A549 (cell line): ENCODE data around the gene ZKSCAN5. TPM values are rescaled to one million over a fixed set of nuclear protein-coding genes. Genes with fewer than 3 reads are reported as not detected.

ENCODE experiments used
- ATAC-seq, 2 experiments: fragments of 200-7000 bp in 1 of 2; fragments of >200 bp in 1 of 2; cut with Nextera tagmentation in 1 of 2; cut with Tn5 transposase in 1 of 2; 3 replicates each; pipeline versions ENCODE4 v1.8.0 to v1.9.1; 2018 to 2020; ENCODE audit warnings: mild to moderate bottlenecking in 1 of 2, moderate library complexity in 1 of 2
- CTCF ChIA-PET: fragments of 300-600 bp; sonication (Branson Sonifier 250); formaldehyde crosslinking; extraction: SDS; loops from one replicate; lab custom pipeline; 2021; ENCODE audit warnings: antibody characterized with exemption, inconsistent platforms; lab: Yijun Ruan, JAX
- POLR2A ChIA-PET: fragments of 350-600 bp; formaldehyde crosslinking; extraction: SDS; loops from one replicate; lab custom pipeline; 2021; ENCODE audit warnings: antibody characterized with exemption, inconsistent platforms; lab: Yijun Ruan, JAX
- DNase-seq, 2 experiments: peaks; one replicate each; pipeline versions ENCODE4 v3.0.0 to v3.0.0-alpha.2; 2011 to 2016; ENCODE audit warnings: low read depth in 1 of 2, low spot score in 1 of 2
- FAIRE-seq: peaks from 2 replicates; lab custom pipeline; 2011; peaks lifted over from hg19 to GRCh38; lab: Jason Lieb, UNC
- H3K27ac ChIP-seq, 2 experiments: fragments of >200 bp; sonication (Bioruptor Twin); formaldehyde crosslinking; 3 replicates each; pipeline ENCODE4 v1.5.1; 2016 to 2017
- H3K4me1 ChIP-seq: fragments of >200 bp; sonication (Bioruptor Twin); formaldehyde crosslinking; 3 replicates; pipeline ENCODE4 v1.6.1; 2016
- H3K4me2 ChIP-seq: fragments of >200 bp; sonication (Bioruptor Twin); formaldehyde crosslinking; 3 replicates; pipeline ENCODE4 v1.6.1; 2016
- H3K4me3 ChIP-seq: fragments of >200 bp; sonication (Bioruptor Twin); formaldehyde crosslinking; 3 replicates; pipeline ENCODE4 v1.5.1; 2016
- H3K9me3 ChIP-seq: fragments of >200 bp; sonication (Bioruptor Twin); formaldehyde crosslinking; 3 replicates; pipeline ENCODE4 v1.6.1; 2016
- BHLHE40 ChIP-seq: IDR thresholded peaks from 2 replicates; pipeline ENCODE4 v1.6.1; 2012; ENCODE audit warnings: low read depth, low read length, inconsistent platforms
- CBX8 ChIP-seq: fragments of 200-600 bp; sonication (generic); IDR thresholded peaks from 2 replicates; pipeline ENCODE4 v1.6.1; 2016
- CHD2 ChIP-seq: fragments of 150-350 bp; IDR thresholded peaks from 2 replicates; pipeline ENCODE4 v1.6.1; 2014; ENCODE audit warnings: low read length; ENCODE audit not compliant: partially characterized antibody
- EP300 ChIP-seq, 2 experiments: fragments of >200 bp; sonication (Bioruptor Twin); formaldehyde crosslinking; IDR thresholded peaks; 2 replicates in 1 of 2; 3 replicates in 1 of 2; pipeline ENCODE4 v1.6.1; 2016 to 2017
- HDAC2 ChIP-seq: fragments of 200-600 bp; sonication (generic); IDR thresholded peaks from 2 replicates; pipeline ENCODE4 v1.6.1; 2016
- HOXB5 ChIP-seq: fragments of 250-450 bp; sonication (Bioruptor Pico); IDR thresholded peaks from 2 replicates; pipeline ENCODE4 v1.5.0; 2020; ENCODE audit warnings: mild to moderate bottlenecking, moderate library complexity
- KDM5A ChIP-seq: fragments of 200-600 bp; sonication (generic); IDR thresholded peaks from 2 replicates; pipeline ENCODE4 v1.6.1; 2016; ENCODE audit warnings: antibody characterized with exemption, mild to moderate bottlenecking
- MAZ ChIP-seq: fragments of 150-350 bp; IDR thresholded peaks from 2 replicates; pipeline ENCODE4 v1.6.1; 2014; ENCODE audit warnings: antibody characterized with exemption, low read depth, low read length, borderline replicate concordance
- MYC ChIP-seq: IDR thresholded peaks from 2 replicates; pipeline ENCODE4 v1.6.1; 2012; ENCODE audit warnings: mild to moderate bottlenecking, inconsistent platforms, low read length, improper control_type of control experiment, borderline replicate concordance
- NFE2L2 ChIP-seq: fragments of 150-350 bp; conservative IDR thresholded peaks from 2 replicates; pipeline ENCODE4 v1.6.1; 2014; ENCODE audit warnings: low read length
- PHF8 ChIP-seq: fragments of 200-600 bp; sonication (generic); IDR thresholded peaks from 2 replicates; pipeline ENCODE4 v1.6.1; 2016; ENCODE audit warnings: low read depth, mild to moderate bottlenecking, antibody characterized with exemption, moderate library complexity, borderline replicate concordance
- POLR2A ChIP-seq: IDR thresholded peaks from 2 replicates; pipeline ENCODE4 v1.6.1; 2012; ENCODE audit warnings: mild to moderate bottlenecking, low read length
- POLR2AphosphoS2 ChIP-seq: conservative IDR thresholded peaks from 2 replicates; pipeline ENCODE4 v1.6.1; 2012; ENCODE audit warnings: low read length, improper control_type of control experiment, inconsistent platforms
- RARB ChIP-seq: fragments of 250-450 bp; sonication (Bioruptor Pico); IDR thresholded peaks from 2 replicates; pipeline ENCODE4 v1.8.0; 2021; ENCODE audit warnings: mild to moderate bottlenecking, moderate library complexity
- RCOR1 ChIP-seq: fragments of 150-350 bp; IDR thresholded peaks from 2 replicates; pipeline ENCODE4 v1.6.1; 2014; ENCODE audit warnings: antibody characterized with exemption, low read length, low read depth
- RFX5 ChIP-seq: fragments of 450-650 bp; IDR thresholded peaks from 2 replicates; pipeline ENCODE4 v1.7.1; 2014; ENCODE audit warnings: antibody characterized with exemption, mild to moderate bottlenecking, moderate library complexity
- RNF2 ChIP-seq: fragments of 200-600 bp; sonication (generic); IDR thresholded peaks from 2 replicates; pipeline ENCODE4 v1.6.1; 2016; ENCODE audit warnings: low read depth, mild to moderate bottlenecking, antibody characterized with exemption, moderate library complexity, borderline replicate concordance
- SMC3 ChIP-seq: fragments of >200 bp; sonication (Bioruptor Twin); formaldehyde crosslinking; IDR thresholded peaks from 3 replicates; pipeline ENCODE4 v1.6.1; 2018; ENCODE audit warnings: inconsistent platforms
- TP53 ChIP-seq: fragments of 250-450 bp; sonication (Bioruptor Pico); IDR thresholded peaks from 2 replicates; pipeline ENCODE4 v1.5.0; 2021; ENCODE audit warnings: mild to moderate bottlenecking, moderate library complexity
- ZC3H11A ChIP-seq: fragments of 450-650 bp; IDR thresholded peaks from 2 replicates; pipeline ENCODE4 v1.6.1; 2014; ENCODE audit warnings: antibody characterized with exemption, mild to moderate bottlenecking
- ZFP36 ChIP-seq: fragments of 450-650 bp; IDR thresholded peaks from 2 replicates; pipeline ENCODE4 v1.6.1; 2014; ENCODE audit warnings: borderline replicate concordance; ENCODE audit not compliant: partially characterized antibody
- ZSCAN20 ChIP-seq: fragments of 250-450 bp; sonication (Bioruptor Pico); IDR thresholded peaks from 2 replicates; pipeline ENCODE4 v1.8.0; 2022; ENCODE audit warnings: mild to moderate bottlenecking, moderate library complexity
- WGBS: methylation state at CpG from one replicate; pipeline ENCODE4 v1.1.6; 2017; ENCODE audit errors: missing lambda C conversion rate; 5-methylcytosine and 5-hydroxymethylcytosine counted together
- polyA plus RNA-seq, 4 experiments: library from polyadenylated mRNA; depleted of rRNA in 3 of 4; stranded (reverse); fragments of >200 nt; fragmentation: RNase III in 1 of 4; extraction: RNeasy Plus Mini Kit Qiagen cat#74134 plus additional on column Dnase treatment in 1 of 4; gene quantifications; 2 replicates in 3 of 4; 3 replicates in 1 of 4; pipeline ENCODE4 v1.2.3, GENCODE V29; 2011 to 2017
- TF ChIP-seq, protein P1 (sequence below): fragments of >200 bp; sonication (Bioruptor Twin); formaldehyde crosslinking; IDR thresholded peaks from 2 replicates; pipeline ENCODE4 v1.6.1; 2016
- TF ChIP-seq, protein P2 (sequence below): IDR thresholded peaks from 2 replicates; pipeline ENCODE4 v1.6.1; 2012
- TF ChIP-seq, protein P3 (sequence below): fragments of >200 bp; sonication (Bioruptor Twin); formaldehyde crosslinking; IDR thresholded peaks from 3 replicates; pipeline ENCODE4 v1.5.1; 2016
- TF ChIP-seq, protein P4 (sequence below): fragments of 450-650 bp; IDR thresholded peaks from 2 replicates; pipeline ENCODE4 v1.6.1; 2014; ENCODE audit warnings: antibody characterized with exemption
- TF ChIP-seq, protein P5 (sequence below): fragments of 250-450 bp; sonication (Bioruptor Pico); IDR thresholded peaks from 2 replicates; pipeline ENCODE4 v1.5.0; 2021; ENCODE audit warnings: mild to moderate bottlenecking, moderate library complexity, borderline replicate concordance
- TF ChIP-seq, protein P6 (sequence below): IDR thresholded peaks from 2 replicates; pipeline ENCODE4 v1.6.1; 2012; ENCODE audit warnings: low read depth, borderline replicate concordance

Gene ZKSCAN5
- polyA plus RNA-seq, 2 of the 4 experiments (the other 2 are of a cell fraction) = 8.2 to 15.7 TPM

DNA sequence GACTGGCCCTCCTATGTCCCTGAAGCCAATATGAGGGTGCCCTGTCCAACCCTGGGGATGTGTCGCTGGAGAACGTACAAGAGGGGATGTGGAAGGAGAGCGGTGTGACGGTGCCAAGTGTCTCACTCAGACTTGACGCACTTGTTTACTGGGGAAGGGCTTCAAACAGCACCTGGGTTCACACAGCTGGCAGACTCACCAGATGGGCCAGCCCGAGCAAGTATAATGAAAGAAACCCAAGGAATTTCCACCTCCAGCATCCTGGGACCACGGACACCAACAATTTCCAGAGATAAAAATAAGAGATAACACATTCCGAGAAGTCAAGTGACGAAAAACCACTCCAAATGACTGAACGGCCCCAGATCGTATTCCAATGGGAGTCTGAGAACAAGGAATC lies 43.8 kb upstream of the ZKSCAN5 start:
- ATAC-seq (no peak), FAIRE-seq (no peak), DNase-seq (no peak)
- TF ChIP-seq CBX8 (no peak), SMC3 (no peak), POLR2A (no peak), POLR2AphosphoS2 (no peak), ZSCAN20 (CRISPR knock-in tag) (no peak), HDAC2 (no peak), TP53 (CRISPR knock-in tag) (no peak), ZFP36 (no peak), RARB (CRISPR knock-in tag) (no peak), MYC (no peak), NFE2L2 (no peak), PHF8 (no peak), RNF2 (no peak)
- TF ChIP-seq, protein P1, sequence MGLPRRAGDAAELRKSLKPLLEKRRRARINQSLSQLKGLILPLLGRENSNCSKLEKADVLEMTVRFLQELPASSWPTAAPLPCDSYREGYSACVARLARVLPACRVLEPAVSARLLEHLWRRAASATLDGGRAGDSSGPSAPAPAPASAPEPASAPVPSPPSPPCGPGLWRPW = no peak
- TF ChIP-seq, protein P2, sequence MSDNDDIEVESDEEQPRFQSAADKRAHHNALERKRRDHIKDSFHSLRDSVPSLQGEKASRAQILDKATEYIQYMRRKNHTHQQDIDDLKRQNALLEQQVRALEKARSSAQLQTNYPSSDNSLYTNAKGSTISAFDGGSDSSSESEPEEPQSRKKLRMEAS = no peak
- TF ChIP-seq, protein P3, sequence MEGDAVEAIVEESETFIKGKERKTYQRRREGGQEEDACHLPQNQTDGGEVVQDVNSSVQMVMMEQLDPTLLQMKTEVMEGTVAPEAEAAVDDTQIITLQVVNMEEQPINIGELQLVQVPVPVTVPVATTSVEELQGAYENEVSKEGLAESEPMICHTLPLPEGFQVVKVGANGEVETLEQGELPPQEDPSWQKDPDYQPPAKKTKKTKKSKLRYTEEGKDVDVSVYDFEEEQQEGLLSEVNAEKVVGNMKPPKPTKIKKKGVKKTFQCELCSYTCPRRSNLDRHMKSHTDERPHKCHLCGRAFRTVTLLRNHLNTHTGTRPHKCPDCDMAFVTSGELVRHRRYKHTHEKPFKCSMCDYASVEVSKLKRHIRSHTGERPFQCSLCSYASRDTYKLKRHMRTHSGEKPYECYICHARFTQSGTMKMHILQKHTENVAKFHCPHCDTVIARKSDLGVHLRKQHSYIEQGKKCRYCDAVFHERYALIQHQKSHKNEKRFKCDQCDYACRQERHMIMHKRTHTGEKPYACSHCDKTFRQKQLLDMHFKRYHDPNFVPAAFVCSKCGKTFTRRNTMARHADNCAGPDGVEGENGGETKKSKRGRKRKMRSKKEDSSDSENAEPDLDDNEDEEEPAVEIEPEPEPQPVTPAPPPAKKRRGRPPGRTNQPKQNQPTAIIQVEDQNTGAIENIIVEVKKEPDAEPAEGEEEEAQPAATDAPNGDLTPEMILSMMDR = no peak
- TF ChIP-seq, protein P4, sequence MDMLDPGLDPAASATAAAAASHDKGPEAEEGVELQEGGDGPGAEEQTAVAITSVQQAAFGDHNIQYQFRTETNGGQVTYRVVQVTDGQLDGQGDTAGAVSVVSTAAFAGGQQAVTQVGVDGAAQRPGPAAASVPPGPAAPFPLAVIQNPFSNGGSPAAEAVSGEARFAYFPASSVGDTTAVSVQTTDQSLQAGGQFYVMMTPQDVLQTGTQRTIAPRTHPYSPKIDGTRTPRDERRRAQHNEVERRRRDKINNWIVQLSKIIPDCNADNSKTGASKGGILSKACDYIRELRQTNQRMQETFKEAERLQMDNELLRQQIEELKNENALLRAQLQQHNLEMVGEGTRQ = no peak
- TF ChIP-seq, protein P5, sequence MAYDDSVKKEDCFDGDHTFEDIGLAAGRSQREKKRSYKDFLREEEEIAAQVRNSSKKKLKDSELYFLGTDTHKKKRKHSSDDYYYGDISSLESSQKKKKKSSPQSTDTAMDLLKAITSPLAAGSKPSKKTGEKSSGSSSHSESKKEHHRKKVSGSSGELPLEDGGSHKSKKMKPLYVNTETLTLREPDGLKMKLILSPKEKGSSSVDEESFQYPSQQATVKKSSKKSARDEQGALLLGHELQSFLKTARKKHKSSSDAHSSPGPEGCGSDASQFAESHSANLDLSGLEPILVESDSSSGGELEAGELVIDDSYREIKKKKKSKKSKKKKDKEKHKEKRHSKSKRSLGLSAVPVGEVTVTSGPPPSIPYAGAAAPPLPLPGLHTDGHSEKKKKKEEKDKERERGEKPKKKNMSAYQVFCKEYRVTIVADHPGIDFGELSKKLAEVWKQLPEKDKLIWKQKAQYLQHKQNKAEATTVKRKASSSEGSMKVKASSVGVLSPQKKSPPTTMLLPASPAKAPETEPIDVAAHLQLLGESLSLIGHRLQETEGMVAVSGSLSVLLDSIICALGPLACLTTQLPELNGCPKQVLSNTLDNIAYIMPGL (CRISPR knock-in tag) = no peak
- H3K4me3 ChIP-seq = no peak overlapping the region
- CTCF ChIA-PET = interaction anchor here (1.1 to 12.6 kb wide), 4 partner anchors 10 to 53 kb away, joined by 3 to 92 read pairs (median 3); no protein-coding TSS in a partner anchor
- H3K4me1 ChIP-seq = peaks cover 7% of the 10 kb centered on the region; the same call in 2 of the 3 replicates
- no peak overlapping the region for H3K4me2 ChIP-seq
- H3K27ac ChIP-seq = no peak overlapping the region
- no peaks in the 10 kb centered on the region for H3K9me3 ChIP-seq
- 91% methylated on average over 11 of the region's 11 CpGs for WGBS
- POLR2A ChIA-PET = no interaction called here

DNA sequence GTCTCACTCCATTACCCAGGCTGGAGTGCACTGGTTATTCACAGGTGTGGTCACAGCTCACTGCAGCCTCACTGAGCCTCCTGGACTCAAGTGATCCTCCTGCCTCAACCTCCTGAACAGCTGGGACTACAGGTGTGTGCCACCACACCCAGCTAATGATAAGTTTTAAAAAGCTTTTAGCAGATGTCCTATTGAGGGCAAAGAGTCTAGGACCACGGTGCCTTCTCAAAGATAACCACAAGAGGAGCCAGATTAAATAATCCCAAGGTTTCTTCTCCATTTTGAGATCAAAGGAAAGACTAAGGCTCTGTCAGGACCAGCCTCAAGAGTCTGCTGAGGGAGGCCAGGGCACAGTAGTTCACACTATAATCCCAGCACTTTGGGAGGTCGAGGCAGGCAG lies 43.2 kb upstream of the ZKSCAN5 start:
- no peaks in the 10 kb centered on the region for H3K9me3 ChIP-seq
- ATAC-seq = no peak
- H3K4me3 ChIP-seq = no peak overlapping the region

More for the DNA sequence above, 43.2 kb upstream of the ZKSCAN5 start:
- ChIA-PET POLR2A (no interaction called here), CTCF (interaction anchor here (1.1 to 12.6 kb wide), 3 partner anchors 9 to 54 kb away, joined by 3 to 92 read pairs (median 3); no protein-coding TSS in a partner anchor)
- H3K4me1 ChIP-seq = peaks cover 7% of the 10 kb centered on the region; the same call in 2 of the 3 replicates
- DNase-seq (no peak), FAIRE-seq (no peak)
- 55% methylated on average over 2 of the region's 2 CpGs for WGBS
- H3K4me2 ChIP-seq = no peak overlapping the region
- H3K27ac ChIP-seq = no peak overlapping the region
- TF ChIP-seq RFX5 = no peak
- no peak for TF ChIP-seq RARB (CRISPR knock-in tag)
- no peak for TF ChIP-seq RCOR1
- TF ChIP-seq, protein P6, sequence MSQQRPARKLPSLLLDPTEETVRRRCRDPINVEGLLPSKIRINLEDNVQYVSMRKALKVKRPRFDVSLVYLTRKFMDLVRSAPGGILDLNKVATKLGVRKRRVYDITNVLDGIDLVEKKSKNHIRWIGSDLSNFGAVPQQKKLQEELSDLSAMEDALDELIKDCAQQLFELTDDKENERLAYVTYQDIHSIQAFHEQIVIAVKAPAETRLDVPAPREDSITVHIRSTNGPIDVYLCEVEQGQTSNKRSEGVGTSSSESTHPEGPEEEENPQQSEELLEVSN = no peak
- TF ChIP-seq ZSCAN20 (CRISPR knock-in tag) = no peak
- TF ChIP-seq, protein P2 = no peak
- TF ChIP-seq HOXB5 (CRISPR knock-in tag) = no peak
- no peak for TF ChIP-seq BHLHE40
- no peak for TF ChIP-seq EP300 (IDR thresholded peaks at IDR 0.05)
- TF ChIP-seq, protein P3 = no peak
- TF ChIP-seq KDM5A = no peak
- no peak for TF ChIP-seq CHD2
- no peak for TF ChIP-seq PHF8
- TF ChIP-seq MAZ = no peak
- no peak for TF ChIP-seq SMC3
- no peak for TF ChIP-seq ZC3H11A
- no peak for TF ChIP-seq ZFP36
